GM08714 (cell line): ENCODE measurements around the gene KCNQ1.

Experiments
- H3K4me3 ChIP-seq: fragments of 200-500 bp; sonication (Bioruptor generic); 2 replicates; pipeline ENCODE4 v1.5.1; 2014; ENCODE audit warnings: mild to moderate bottlenecking, low read length, inconsistent platforms
- ZNF274 ChIP-seq: IDR thresholded peaks from 2 replicates; pipeline ENCODE4 v1.6.1; 2012; ENCODE audit warnings: mild to moderate bottlenecking, low read depth, low read length

KCNQ1 gene

DNA sequence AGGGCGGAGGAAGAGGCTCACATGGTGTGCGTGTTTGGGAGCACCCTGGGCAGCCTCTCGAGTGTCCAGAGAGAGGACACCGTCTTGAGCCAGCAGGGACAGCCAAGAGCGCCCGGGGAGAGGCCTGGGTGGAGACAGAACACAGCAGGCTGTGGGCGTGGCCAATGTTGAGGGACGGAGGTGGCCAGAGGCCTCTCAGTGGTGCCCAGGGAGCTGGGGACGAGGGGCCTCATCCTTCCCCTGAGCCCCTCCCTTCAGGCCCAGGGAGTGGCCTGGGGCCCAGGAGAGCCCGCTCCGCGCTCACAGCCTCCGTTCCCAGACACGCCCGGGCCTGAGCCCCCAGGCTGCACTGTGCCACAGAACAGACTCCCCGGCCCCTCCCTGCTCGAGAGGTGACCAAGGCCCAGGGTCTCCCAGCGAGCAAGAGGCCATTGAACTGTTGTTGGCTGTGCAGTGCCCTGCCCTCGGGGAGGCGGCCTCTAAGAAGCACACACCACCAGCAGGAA is 392.3 kb downstream of the KCNQ1 start:
- no peak overlapping the region for H3K4me3 ChIP-seq
- TF ChIP-seq ZNF274 = no peak

- no peak overlapping the region for H3K4me3 ChIP-seq
- TF ChIP-seq ZNF274 = no peak
Observed at GRCh38 chr11:2837651-2838050, 392.8 kb downstream of the KCNQ1 start.

- TF ChIP-seq ZNF274 = no peak
- H3K4me3 ChIP-seq = no peak overlapping the region
Observed at GRCh38 chr11:2838091-2838490, 393.3 kb downstream of the KCNQ1 start.

- H3K4me3 ChIP-seq = no peak overlapping the region
- TF ChIP-seq ZNF274 = no peak
Observed at GRCh38 chr11:2838676-2839294, 394.0 kb downstream of the KCNQ1 start.

GRCh38 chr11:2839395-2839943 is 394.7 kb downstream of the KCNQ1 start:
- no peak for TF ChIP-seq ZNF274
- no peak overlapping the region for H3K4me3 ChIP-seq

DNA sequence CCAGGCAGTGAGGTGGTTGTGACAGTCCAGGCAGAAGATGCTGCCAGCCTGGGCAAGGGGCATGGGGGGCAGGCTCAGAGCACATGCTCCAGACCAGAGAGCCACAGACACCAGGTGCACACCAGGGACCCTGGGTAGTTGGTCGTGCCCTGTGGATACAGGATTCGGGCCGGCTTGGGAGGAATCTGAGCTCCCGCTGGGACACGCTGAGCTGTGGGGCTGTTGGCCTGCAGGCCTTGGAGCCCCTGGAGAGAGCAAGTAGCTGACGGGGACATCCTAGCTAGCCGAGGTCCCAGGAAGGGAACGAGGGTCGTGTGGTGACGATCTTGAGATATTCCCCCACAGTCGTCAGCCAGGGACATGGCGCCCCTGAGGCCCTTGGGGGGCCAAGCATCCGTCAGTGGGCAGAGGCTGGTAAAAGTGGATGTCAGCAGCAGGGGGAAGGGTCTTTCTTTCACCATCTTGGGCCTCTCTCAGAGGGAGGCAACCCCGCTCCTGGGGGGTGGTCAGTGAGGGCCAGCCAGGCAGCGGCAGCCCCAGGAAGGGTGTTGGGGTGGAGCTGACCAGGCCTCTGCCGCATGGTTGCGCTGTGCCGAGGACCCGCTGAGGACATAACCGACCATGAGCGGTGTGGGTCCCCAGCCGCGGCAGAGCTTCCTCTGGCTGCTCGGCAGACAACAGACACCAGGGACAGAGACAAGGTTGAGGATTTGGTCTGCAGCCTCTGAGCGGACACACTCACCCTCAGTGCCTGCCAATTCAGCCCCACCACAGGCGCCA is 396.8 kb downstream of the KCNQ1 start:
- no peak overlapping the region for H3K4me3 ChIP-seq
- TF ChIP-seq ZNF274 = no peak

GRCh38 chr11:2842876-2843275 is 398.1 kb downstream of the KCNQ1 start:
- TF ChIP-seq ZNF274 = no peak
- H3K4me3 ChIP-seq = no peak overlapping the region

DNA sequence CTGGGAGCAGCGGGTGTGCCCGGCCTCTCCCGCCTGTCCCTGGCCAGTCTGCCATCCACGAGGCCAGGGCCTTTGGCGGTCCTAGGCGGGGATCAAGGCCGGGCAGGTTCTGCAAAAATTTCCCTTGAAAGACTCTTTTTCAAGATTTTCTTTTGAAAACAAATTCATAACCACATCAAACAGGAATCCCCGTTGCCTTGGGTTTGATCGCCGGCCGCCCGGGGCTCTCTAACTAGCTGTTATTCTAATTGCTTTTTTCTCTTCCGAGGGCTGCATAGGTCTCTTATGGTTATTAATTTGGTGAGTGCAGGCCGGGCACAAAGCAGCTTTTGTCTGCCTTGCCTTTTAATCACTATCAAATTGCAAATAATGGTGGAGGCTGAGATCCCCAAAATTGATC is 398.7 kb downstream of the KCNQ1 start:
- H3K4me3 ChIP-seq = no peak overlapping the region
- TF ChIP-seq ZNF274 = no peak

DNA sequence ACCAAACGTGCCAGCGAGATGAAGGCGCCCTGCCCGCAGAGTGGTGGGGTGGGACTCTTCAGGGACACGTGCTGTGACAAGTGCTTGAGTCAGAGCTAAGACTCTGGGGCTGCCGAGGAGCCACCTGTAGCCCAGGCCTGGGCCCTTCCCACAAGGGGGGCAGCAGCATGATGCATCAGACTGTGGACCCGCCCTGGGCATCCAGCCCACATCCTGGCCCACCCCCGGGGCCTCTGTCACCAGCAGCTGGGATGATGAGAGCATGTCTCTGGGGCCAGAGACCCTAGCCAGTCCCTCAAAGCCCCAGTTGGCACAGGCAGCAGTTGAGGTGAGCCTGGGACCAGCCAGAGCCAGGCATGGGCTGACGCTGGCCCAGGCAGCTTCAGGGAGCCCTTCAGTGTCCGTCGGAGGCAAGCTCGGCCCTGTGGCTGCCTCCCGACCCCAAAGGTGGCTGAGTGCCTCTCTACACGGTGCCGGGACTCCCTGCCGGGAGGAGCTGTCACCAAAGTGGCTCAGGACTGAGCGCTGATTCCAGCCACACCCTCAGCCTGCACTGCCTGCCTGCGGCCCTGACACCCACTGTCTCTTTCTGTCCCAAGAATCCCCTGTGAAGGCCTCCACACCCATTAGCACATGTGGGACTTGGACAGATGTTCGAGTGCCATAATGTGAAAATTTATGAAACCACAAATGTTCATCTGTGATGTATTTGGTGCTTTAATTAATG is 399.5 kb downstream of the KCNQ1 start:
- no peak for TF ChIP-seq ZNF274
- no peak overlapping the region for H3K4me3 ChIP-seq

DNA sequence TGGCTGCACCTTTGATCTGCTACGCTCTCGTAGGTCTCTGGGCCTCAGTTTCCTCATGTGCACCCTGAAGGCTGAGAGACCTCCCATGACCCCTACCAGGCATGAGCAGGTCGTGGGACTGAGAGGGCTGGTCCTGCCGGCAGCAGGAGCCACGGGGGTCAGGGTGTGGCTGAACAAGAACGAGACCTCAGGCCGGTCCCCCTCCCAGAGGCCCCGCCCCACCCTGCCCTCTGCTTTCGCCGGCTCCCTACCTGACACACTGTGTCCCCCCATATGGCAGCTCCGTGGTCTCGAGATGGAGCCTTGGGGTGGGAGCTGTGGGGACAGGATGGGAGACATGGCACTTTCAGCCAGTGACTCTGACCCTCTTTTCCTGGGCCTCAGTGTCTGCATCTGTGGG is 400.2 kb downstream of the KCNQ1 start:
- TF ChIP-seq ZNF274 = no peak
- H3K4me3 ChIP-seq = no peak overlapping the region

DNA sequence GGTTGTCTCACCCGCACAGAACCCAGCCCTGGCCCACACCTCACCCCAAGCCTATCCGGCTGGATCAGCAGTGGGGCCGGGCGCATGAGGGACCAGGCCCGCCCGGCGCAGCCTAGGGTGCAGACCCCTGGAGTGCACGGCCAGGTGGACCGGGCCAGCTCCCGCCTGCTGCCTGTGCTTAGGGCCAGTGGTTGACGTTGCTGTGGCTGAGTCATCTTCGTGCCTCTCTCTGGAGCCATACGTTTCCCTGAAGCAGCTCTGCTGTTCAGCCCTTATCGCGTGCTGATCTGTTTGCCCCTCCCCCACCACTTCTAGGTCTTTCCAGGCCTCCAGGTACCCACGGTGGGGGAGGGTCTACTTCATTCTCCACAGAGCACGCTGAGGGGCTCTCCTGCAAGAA is 401.2 kb downstream of the KCNQ1 start:
- no peak overlapping the region for H3K4me3 ChIP-seq
- TF ChIP-seq ZNF274 = no peak

DNA sequence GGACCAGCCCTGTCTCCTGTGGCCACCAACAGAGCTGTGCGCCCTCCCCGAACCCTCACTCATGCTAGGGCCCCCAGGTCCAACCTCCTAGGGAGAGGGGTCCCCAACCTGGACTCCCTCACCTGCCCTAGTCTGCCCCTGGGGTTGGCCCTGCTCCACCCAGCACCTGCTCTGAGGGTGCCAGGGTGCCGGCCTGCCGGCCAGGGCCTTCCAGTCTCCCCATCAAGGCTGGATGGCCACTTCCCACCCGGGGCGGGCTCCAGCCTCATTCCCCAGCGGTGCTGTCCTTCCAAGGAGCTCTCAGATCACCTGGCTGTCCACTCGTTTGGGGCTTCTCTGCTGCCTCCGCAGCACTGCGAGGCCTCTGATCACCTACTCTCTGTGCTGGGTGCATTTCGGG is 401.7 kb downstream of the KCNQ1 start:
- H3K4me3 ChIP-seq = no peak overlapping the region
- TF ChIP-seq ZNF274 = no peak

GRCh38 chr11:2847561-2847960 is 402.8 kb downstream of the KCNQ1 start:
- H3K4me3 ChIP-seq = no peak overlapping the region
- TF ChIP-seq ZNF274 = no peak

DNA sequence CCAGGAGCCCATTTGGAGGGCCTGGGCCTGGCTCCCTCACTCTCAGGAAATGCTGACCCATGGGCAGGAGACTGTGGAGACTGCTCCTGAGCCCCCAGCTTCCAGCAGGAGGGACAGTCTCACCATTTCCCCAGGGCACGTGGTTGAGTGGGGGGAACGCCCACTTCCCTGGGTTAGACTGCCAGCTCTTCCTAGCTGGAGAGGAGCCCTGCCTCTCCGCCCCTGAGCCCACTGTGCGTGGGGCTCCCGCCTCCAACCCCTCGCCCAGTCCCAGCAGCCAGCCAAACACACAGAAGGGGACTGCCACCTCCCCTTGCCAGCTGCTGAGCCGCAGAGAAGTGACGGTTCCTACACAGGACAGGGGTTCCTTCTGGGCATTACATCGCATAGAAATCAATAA is 403.7 kb downstream of the KCNQ1 start:
- no peak for TF ChIP-seq ZNF274
- no peak overlapping the region for H3K4me3 ChIP-seq
